ENCODE results near the gene HERPUD1.

DNA sequence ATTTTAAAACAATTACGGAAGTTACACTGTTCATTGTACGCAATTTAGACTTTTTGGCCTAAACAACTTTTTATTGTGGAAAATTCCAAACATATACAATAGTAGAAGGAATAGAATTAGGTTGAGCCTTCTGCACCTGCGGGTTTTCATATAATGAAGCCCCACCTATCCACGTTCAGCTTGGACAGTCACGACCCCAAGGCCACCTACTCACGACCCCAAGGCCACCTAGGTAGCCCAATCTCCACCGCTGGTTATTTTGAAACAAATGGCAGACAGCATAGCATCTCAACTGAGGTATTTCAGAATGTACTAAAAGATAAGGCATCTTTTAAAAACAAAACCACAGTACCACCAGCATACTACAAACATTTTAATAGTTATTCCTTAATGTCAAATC is 58.0 kb downstream of the HERPUD1 start:
- TF ChIP-seq, protein P1, sequence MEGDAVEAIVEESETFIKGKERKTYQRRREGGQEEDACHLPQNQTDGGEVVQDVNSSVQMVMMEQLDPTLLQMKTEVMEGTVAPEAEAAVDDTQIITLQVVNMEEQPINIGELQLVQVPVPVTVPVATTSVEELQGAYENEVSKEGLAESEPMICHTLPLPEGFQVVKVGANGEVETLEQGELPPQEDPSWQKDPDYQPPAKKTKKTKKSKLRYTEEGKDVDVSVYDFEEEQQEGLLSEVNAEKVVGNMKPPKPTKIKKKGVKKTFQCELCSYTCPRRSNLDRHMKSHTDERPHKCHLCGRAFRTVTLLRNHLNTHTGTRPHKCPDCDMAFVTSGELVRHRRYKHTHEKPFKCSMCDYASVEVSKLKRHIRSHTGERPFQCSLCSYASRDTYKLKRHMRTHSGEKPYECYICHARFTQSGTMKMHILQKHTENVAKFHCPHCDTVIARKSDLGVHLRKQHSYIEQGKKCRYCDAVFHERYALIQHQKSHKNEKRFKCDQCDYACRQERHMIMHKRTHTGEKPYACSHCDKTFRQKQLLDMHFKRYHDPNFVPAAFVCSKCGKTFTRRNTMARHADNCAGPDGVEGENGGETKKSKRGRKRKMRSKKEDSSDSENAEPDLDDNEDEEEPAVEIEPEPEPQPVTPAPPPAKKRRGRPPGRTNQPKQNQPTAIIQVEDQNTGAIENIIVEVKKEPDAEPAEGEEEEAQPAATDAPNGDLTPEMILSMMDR (IDR thresholded peaks at IDR 0.05; ENCODE audit: low read depth, low read length, missing input control): no peak
- TF ChIP-seq YY1 (IDR thresholded peaks at IDR 0.05): no peak
